Activated CD8-positive, alpha-beta memory T cell treated with anti-CD3 and anti-CD28 coated beads, Interleukin-2, amount 50 U/mL, for 1 hour (primary cell): Measurements from ENCODE around the gene MAP3K9.

Experiments
- DNase-seq: peaks from one replicate; pipeline ENCODE4 v3.0.0-alpha.2; 2020; ENCODE audit errors: extremely low read depth

MAP3K9 gene

DNA sequence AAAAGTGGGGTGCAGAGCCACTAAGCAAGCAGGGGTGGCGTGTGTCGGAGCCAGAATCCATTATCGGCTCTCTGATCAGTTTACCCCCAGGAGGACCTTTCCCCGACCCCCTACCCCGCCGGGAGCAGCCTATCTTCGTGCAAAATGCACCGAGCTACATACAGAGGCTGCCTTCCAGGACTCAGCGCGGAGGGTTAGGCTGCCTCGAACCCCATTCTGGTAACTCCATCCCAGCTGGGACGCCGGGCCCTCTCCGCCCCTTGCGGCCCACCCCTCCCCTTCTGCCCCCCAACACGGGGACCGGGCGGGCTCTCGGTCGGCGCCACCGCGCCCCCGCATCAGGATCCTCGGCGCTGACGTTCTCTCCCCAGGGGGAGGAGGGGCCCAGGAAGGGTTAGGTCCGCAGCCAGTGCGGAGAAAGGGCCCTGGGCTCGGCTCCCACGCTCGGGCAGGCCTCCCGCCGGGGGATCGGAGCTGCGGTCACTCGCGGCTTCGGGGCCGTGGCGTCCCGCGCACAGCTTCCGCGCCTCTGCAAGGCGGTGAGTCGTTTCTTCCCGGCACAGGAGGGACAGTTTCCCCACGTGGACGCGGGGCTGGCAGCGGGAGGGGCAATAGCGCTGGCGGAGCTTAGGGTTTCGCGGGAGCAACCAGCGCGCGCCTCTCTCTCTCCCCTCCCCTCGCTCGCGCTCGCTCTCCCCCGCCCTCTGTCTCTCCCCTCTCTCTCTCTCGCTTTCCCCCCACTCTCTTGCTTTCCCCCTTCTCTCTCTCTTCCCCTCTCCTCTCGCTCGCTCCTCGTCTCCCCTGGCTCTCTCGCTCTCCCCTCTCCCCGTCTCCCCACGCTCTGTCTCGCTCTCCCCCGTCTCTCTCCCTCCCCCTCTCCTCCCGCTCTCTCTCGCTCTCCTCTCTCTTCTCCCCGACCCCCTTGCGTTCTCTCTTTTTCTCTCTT lies 12.5 kb upstream of the MAP3K9 start:
- DNase-seq, result no peak

DNA sequence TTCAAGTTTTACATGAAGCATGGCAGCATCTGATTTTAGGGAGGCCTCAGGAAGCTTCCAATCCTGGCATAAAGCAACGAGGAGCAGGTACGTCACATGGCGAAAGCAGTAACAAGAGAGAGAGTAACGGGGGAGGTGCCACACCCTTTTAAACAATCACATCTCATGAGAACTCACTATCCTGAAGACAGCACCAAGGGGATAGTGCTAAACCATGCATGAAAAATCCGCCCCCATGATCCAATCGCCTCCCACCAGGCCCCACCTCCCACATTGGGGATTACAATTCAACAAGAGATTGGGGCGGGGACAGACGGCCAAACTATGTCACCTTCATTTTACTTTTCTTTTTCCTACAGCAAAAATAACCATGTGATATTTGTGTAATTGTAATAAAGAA lies 7.2 kb upstream of the MAP3K9 start:
- DNase-seq, result no peak

DNA sequence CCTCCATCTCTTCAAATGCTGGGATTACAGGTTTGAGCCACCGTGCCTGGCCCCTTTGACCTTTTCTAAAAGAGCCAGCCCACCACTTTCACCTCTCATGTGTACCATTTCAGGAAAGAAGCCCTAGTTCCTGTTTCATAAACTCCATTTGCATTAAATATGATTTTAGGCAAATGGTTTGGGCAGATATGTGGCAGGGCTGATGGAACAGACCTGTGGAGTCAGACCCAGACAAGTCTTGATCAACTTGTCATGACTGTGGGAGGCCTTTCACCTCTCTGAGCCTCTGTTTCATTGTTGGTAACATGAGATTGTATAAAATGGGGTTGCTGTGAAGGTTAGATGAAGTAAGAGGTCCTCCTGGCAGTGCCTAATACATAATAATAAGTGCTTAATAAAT lies 5.2 kb upstream of the MAP3K9 start:
- no peak for DNase-seq

DNA sequence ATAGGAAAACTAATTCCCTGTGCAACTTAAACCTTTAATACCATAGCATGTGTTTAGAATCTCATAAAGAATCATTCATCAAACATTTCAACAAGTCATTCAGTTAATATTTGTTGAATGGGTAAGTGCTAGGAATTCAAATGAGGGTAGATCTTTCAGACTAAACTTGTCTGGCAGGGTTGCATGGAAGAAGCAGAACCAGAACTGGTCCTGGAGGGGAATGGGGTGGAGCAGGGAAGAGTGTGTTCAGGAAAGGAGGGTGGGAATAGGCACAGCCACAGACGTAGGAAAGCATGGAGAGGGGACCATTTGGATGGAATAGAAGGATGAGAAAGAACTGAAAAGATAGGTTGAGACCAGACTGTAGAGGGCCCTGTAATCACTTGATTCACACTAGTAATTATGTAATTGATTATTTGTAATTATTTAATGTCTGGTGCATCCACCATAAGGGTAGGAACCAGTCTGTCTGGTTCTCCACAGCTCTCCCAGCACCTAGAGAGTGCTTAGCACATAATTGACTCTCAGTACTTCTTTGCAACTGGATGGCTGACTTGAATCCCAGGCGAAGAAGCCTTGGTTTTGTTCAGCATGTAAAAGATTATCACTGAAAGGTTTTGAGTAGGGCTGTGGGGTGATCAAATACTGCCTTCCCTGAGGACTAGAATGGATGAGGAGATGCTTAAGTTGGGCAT lies 3.0 kb upstream of the MAP3K9 start:
- DNase-seq, result no peak

- DNase-seq, result no peak
Measured at GRCh38 chr14:70811578-70811977, 2.3 kb upstream of the MAP3K9 start.

- no peak for DNase-seq
Measured at GRCh38 chr14:70811050-70811449, 1.7 kb upstream of the MAP3K9 start.

GRCh38 chr14:70810621-70811020 lies 1.3 kb upstream of the MAP3K9 start:
- no peak for DNase-seq

GRCh38 chr14:70808416-70809224 lies 693 bp downstream of the MAP3K9 start:
- DNase-seq, result peak; percentile 26

- DNase-seq, result no peak
Measured at GRCh38 chr14:70807898-70808415, 1.4 kb downstream of the MAP3K9 start.

- DNase-seq, result no peak
Measured at GRCh38 chr14:70804556-70805162, 4.7 kb downstream of the MAP3K9 start.

GRCh38 chr14:70803321-70804310 lies 5.7 kb downstream of the MAP3K9 start:
- no peak for DNase-seq

DNA sequence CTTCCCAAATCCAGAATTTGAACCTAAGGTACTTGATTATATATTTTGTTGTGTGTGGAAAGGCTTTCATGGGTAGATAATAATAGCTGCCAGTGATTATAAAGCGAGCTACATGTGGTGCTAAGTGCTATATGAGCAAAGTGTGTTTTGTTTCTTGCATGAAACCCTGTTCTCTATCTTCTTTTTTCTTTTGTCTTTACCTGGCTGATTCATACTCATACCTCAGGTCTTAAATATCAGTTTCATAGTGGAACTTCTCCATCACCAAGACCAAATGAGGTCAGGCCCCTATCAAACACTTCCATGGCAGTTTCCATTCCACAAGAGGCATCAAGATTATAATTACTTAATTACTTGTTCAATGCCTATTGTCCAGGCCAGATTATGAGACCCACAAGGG lies 6.9 kb downstream of the MAP3K9 start:
- no peak for DNase-seq

- DNase-seq, result no peak
Measured at GRCh38 chr14:70801836-70802235, 7.5 kb downstream of the MAP3K9 start.

DNA sequence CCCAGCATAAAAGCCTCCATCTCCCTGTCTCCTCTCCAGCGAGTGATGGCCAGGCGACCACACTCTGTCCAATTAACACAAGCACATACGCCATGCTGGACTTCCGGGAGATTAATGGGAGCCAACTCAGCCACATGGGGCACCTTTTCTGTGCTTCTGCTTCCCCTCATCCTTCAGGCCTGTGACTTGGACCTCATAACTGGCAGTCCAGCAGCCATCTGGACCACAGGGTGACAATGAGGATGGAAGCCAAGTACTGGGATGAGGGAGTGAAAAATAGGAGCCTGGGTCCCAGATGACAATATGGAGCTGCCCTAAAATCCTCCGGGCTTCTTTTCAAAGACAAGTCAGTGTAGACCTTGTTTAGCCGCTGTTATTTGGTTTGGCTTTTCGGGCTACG lies 12.8 kb downstream of the MAP3K9 start:
- DNase-seq, result no peak

DNA sequence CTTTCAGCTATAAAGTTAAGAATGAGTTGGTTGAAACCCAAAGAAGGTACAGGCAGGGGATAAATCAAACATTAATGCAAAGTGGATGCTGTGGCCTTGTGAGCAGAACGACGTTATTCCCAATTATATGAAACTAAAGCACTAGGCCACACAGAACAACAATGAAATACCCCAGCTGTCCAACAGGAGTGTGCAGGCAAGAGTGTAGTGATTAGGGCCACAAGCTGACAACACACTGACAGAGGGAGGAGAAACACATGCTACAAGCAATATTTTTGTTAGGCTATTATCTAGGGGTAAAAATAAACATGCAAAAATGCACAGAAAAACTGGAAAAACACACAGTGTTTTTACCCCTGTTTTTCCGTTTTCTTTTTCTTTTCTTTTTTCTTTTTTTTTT lies 15.0 kb downstream of the MAP3K9 start:
- DNase-seq, result no peak

- DNase-seq, result no peak
Measured at GRCh38 chr14:70793637-70794036, 15.7 kb downstream of the MAP3K9 start.

- DNase-seq, result no peak
Measured at GRCh38 chr14:70792939-70793338, 16.4 kb downstream of the MAP3K9 start.

DNA sequence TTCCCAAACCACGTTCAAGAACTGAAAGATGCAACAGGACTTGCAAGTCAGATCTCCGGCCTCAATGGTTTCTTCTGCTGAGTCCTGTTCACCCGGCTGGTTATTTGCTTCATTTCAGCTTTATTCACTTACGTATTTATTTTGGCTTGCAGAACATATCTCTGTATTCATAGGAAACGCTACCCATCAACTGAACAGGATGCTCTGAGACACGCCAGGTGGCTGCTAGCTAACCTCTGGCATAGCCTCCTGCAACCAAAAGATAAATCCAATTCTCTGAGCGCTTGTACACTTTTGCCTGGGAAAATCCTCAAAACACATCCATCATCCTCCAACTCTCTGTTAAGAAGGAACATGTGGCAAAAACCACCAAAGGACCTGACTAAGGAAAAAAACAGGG lies 17.3 kb downstream of the MAP3K9 start:
- DNase-seq, result no peak

DNA sequence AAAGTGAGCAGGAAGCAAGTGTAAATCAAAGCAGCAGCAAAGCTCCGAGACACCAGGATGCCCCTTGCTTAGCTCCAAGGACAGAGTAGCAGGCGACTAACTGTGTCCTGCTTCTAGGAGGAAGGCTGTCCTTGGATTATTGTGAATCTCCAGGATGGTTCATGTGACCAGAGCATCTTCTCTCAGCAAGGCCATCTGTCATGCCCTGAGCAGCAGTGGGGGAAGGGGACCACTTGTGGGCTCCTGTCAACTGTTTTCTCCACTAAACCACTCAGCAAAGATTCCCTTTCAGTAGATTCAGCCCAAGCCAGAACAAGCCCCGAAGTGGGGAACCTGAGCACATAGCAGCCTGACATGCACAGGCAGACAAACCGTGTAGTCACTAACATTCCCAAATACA lies 19.4 kb downstream of the MAP3K9 start:
- no peak for DNase-seq

DNA sequence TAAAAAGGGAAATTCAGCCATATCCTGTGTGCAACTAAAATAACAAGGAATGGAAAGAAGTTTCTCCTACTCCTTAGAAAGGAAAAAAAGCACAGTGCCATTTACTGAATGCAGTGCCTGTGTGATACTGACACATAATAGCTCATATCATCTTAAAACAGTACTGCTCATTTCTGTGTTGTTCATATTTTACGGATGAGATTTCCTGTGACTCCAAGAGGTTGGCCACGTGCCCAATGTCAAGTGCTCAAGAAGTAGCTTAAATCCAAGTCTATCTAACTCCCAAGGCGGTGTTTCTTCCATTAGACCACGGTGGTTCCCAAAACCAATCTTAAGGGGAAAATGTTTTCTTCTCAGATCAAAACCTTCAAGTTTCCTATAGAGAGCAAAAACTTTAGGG lies 20.0 kb downstream of the MAP3K9 start:
- DNase-seq, result no peak
